ENCODE data around the gene DDX52. TPM values are rescaled to one million over a fixed set of nuclear protein-coding genes. Genes with fewer than 3 reads are reported as not detected.

Gene DDX52
- total and polyA plus RNA-seq, 9 of the 15 experiments (the other 6 are each of a cell fraction or from before 2014, with no cell fraction given): 19.1 to 50.5 (median 34.8) TPM

DNA sequence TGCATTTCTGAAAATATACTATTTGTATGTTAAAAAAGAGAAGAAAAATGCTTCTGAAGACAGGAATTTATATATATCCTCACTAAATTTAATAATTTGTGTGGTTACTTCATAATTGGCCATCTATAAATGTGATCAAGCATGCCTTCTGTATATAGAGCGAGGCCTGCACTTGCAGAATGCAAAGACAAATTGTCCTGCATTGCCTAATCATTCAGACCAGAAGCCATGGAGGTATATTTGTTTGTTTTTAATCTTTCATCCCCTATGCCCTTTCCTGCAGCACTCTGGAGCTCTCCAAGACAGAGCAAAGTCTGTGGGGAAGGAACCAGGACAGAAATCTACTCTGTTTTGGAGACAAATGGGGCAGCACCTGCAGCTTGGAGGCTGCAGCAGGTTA, 23.8 kb upstream of the DDX52 start (continued):
- TF ChIP-seq, protein P1, sequence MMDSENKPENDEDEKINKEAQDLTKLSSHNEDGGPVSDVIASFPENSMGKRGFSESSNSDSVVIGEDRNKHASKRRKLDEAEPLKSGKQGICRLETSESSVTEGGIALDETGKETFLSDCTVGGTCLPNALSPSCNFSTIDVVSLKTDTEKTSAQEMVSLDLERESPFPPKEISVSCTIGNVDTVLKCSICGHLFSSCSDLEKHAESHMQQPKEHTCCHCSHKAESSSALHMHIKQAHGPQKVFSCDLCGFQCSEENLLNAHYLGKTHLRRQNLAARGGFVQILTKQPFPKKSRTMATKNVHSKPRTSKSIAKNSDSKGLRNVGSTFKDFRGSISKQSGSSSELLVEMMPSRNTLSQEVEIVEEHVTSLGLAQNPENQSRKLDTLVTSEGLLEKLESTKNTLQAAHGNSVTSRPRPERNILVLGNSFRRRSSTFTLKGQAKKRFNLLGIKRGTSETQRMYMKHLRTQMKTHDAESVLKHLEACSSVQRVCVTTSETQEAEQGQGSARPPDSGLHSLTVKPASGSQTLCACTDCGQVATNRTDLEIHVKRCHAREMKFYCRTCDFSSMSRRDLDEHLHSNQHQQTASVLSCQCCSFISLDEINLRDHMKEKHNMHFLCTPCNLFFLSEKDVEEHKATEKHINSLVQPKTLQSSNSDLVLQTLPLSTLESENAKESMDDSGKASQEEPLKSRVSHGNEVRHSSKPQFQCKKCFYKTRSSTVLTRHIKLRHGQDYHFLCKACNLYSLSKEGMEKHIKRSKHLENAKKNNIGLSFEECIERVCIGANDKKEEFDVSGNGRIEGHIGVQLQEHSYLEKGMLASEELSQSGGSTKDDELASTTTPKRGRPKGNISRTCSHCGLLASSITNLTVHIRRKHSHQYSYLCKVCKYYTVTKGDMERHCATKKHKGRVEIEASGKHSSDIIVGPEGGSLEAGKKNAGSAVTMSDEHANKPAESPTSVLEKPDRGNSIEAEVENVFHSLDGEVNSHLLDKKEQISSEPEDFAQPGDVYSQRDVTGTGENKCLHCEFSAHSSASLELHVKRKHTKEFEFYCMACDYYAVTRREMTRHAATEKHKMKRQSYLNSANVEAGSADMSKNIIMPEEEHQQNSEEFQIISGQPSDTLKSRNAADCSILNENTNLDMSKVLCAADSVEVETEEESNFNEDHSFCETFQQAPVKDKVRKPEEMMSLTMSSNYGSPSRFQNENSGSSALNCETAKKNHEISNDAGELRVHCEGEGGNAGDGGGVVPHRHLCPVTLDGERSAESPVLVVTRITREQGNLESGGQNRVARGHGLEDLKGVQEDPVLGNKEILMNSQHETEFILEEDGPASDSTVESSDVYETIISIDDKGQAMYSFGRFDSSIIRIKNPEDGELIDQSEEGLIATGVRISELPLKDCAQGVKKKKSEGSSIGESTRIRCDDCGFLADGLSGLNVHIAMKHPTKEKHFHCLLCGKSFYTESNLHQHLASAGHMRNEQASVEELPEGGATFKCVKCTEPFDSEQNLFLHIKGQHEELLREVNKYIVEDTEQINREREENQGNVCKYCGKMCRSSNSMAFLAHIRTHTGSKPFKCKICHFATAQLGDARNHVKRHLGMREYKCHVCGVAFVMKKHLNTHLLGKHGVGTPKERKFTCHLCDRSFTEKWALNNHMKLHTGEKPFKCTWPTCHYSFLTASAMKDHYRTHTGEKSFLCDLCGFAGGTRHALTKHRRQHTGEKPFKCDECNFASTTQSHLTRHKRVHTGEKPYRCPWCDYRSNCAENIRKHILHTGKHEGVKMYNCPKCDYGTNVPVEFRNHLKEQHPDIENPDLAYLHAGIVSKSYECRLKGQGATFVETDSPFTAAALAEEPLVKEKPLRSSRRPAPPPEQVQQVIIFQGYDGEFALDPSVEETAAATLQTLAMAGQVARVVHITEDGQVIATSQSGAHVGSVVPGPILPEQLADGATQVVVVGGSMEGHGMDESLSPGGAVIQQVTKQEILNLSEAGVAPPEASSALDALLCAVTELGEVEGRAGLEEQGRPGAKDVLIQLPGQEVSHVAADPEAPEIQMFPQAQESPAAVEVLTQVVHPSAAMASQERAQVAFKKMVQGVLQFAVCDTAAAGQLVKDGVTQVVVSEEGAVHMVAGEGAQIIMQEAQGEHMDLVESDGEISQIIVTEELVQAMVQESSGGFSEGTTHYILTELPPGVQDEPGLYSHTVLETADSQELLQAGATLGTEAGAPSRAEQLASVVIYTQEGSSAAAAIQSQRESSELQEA (IDR thresholded peaks at IDR 0.05; ENCODE audit: low read depth): no peak
- TF ChIP-seq XRCC5 (IDR thresholded peaks at IDR 0.05; ENCODE audit: low read depth, low read length): no peak

DNA sequence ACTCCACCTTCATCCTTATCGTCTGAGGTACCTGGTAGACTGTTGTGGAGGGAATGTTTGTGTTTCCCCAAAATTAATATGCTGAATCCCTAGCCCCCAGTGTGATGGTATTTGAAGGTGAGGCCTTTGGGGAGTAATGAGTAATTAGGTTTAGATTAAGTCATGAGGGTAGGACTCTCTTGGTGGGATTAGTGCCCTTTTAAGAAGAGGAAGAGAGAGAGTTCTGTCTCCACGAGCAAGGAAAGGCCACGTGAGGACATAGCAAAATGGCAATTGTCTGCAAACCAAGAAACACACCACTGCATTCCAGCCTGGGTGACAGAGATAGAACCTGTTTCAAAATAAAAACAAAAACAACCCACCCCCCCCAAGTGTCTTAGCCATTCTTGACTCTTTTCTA, 21.0 kb upstream of the DDX52 start:
- Histone ChIP-seq H3K79me2 (ENCODE audit: control insufficient read depth, insufficient read depth, low read length) (no peaks in the 10 kb centered on the region), H3K9me1 (ENCODE audit: control insufficient read depth, insufficient read depth, low read length) (peaks cover 2% of the 10 kb centered on the region), H3K36me3 (ENCODE audit: control insufficient read depth, insufficient read depth, low read length) (no peaks in the 10 kb centered on the region), H3K9me3 (replicated peaks; ENCODE audit: control insufficient read depth, insufficient read depth, low read depth, low read length) (no peaks in the 10 kb centered on the region), H4K20me1 (replicated peaks; ENCODE audit: control insufficient read depth, insufficient read depth, low read length) (no peaks in the 10 kb centered on the region), H3K27ac (ENCODE audit: extremely low read depth, low read depth, low read length) (no peak overlapping the region), H3K4me3 (no peak overlapping the region), H3K27me3 (ENCODE audit: control insufficient read depth in 2 of 2, insufficient read depth in 2 of 2, low read length in 2 of 2) (peaks cover 17 to 44% of the 10 kb centered on the region in 2 experiments), H3K9ac (ENCODE audit: insufficient read depth in 1 of 2, low read depth in 2 of 2, low read length in 2 of 2) (no peak overlapping the region), H2AFZ (ENCODE audit: low read depth, low read length) (no peak overlapping the region), H3K4me1 (replicated peaks in 1 of 2; ENCODE audit: control insufficient read depth in 2 of 2, insufficient read depth in 2 of 2, low read length in 2 of 2) (no peaks in the 10 kb centered on the region), H3K4me2 (ENCODE audit: insufficient read depth, low read length) (no peak overlapping the region)
- intact Hi-C loops (cut with micrococcal nuclease) (no loop called here), in situ Hi-C loops (cut with MboI) (no loop called here)
- no peak for FAIRE-seq
- no peak for DNase-seq (ENCODE audit: extremely low read depth in 1 of 4, low spot score in 3 of 4)
- CTCF ChIA-PET (ENCODE audit: low intra/inter-chr PET ratio): no interaction called here
- no TSS peak for BruUV-seq (replicated peaks)
- WGBS (ENCODE audit: insufficient coverage, low coverage, missing lambda C conversion rate): 4% methylated on average over 3 of the region's 3 CpGs
- no peak for ATAC-seq
- POLR2A ChIA-PET: interaction anchor here (0.6 kb wide), 1 partner anchor 31 kb away, joined by 3 read pairs; no protein-coding TSS in a partner anchor
- TF ChIP-seq ZNF165 (CRISPR knock-in tag; IDR thresholded peaks at IDR 0.05; ENCODE audit: borderline replicate concordance) (no peak), HCFC1 (IDR thresholded peaks at IDR 0.05; ENCODE audit: low read depth, low read length) (no peak), HIVEP1 (CRISPR knock-in tag; IDR thresholded peaks at IDR 0.05) (no peak), ADNP (tag; IDR thresholded peaks at IDR 0.05) (no peak), HMGN3 (IDR thresholded peaks at IDR 0.05; ENCODE audit: borderline replicate concordance, extremely low read depth, insufficient read length, low read depth, low read length) (no peak), TEAD1 (CRISPR knock-in tag; IDR thresholded peaks at IDR 0.05) (no peak), SNRNP70 (optimal IDR thresholded peaks at IDR 0.05; ENCODE audit: low read depth, low read length) (no peak), ZNF586 (CRISPR knock-in tag; conservative IDR thresholded peaks at IDR 0.05) (no peak), ASH1L (IDR thresholded peaks at IDR 0.05; ENCODE audit: borderline replicate concordance, low read depth, partially characterized antibody) (no peak), SMARCC2 (IDR thresholded peaks at IDR 0.05; ENCODE audit: low read depth) (no peak), POLR2A (conservative IDR thresholded peaks at IDR 0.05) (no peak)
- TF ChIP-seq, protein P2, sequence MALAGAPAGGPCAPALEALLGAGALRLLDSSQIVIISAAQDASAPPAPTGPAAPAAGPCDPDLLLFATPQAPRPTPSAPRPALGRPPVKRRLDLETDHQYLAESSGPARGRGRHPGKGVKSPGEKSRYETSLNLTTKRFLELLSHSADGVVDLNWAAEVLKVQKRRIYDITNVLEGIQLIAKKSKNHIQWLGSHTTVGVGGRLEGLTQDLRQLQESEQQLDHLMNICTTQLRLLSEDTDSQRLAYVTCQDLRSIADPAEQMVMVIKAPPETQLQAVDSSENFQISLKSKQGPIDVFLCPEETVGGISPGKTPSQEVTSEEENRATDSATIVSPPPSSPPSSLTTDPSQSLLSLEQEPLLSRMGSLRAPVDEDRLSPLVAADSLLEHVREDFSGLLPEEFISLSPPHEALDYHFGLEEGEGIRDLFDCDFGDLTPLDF (CRISPR knock-in tag; IDR thresholded peaks at IDR 0.05): no peak

Measured in K562 (cell line).